Melanocyte of skin (primary cell): ENCODE results near the gene AKR1D1. TPM values are rescaled to one million over a fixed set of nuclear protein-coding genes. Genes with fewer than 3 reads are reported as not detected.

ENCODE experiments used
- small RNA-seq, 2 donors: library from RNA; depleted of rRNA; stranded (forward); fragments of <200 nt; gene quantifications; one replicate each; pipeline ENCODE3, GENCODE V24; 2012
- total RNA-seq, 2 donors: library from RNA; depleted of rRNA; stranded (reverse); fragments of >200 nt; gene quantifications; 2 replicates each; pipeline ENCODE4 v1.2.3, GENCODE V29; 2012

The AKR1D1 gene, protein sequence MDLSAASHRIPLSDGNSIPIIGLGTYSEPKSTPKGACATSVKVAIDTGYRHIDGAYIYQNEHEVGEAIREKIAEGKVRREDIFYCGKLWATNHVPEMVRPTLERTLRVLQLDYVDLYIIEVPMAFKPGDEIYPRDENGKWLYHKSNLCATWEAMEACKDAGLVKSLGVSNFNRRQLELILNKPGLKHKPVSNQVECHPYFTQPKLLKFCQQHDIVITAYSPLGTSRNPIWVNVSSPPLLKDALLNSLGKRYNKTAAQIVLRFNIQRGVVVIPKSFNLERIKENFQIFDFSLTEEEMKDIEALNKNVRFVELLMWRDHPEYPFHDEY
- total RNA-seq: not detected

GRCh38 chr7:138076196-138076595 lies at the start of gene AKR1D1:
AKR1D1 (plus strand) TSS chr7:138076459; CDS start chr7:138076519, 60 bp downstream.

Small RNA genes lying within 50 kb of the gene (small RNA-seq; reads per million reads assigned to genes)
- gene AC024082.2: 0 reads per million in 2 donors
- gene RN7SKP223: 0 reads per million in 2 donors

Other genes starting within 250 kb of the AKR1D1 start
- gene DGKI, start 229.5 kb upstream of the AKR1D1 start, total RNA-seq: under 1 TPM; 0.33 to 0.34 TPM
- 10 to 100 TPM; 16.9 to 23.6 TPM for gene CREB3L2, start 74.4 kb upstream of the AKR1D1 start, total RNA-seq